GM19463 (cell line): Measurements from ENCODE around the gene NCF4.
A peak's percentile ranks its signal among the peaks of the same experiment; 100 is the strongest.

Experiments used
- ATAC-seq: cut with Tn5 transposase; IDR thresholded peaks from one replicate; pipeline ENCODE4 v1.9.1; 2021; ENCODE audit warnings: mild to moderate bottlenecking, moderate library complexity; ENCODE audit not compliant: unreplicated experiment

NCF4 gene

DNA sequence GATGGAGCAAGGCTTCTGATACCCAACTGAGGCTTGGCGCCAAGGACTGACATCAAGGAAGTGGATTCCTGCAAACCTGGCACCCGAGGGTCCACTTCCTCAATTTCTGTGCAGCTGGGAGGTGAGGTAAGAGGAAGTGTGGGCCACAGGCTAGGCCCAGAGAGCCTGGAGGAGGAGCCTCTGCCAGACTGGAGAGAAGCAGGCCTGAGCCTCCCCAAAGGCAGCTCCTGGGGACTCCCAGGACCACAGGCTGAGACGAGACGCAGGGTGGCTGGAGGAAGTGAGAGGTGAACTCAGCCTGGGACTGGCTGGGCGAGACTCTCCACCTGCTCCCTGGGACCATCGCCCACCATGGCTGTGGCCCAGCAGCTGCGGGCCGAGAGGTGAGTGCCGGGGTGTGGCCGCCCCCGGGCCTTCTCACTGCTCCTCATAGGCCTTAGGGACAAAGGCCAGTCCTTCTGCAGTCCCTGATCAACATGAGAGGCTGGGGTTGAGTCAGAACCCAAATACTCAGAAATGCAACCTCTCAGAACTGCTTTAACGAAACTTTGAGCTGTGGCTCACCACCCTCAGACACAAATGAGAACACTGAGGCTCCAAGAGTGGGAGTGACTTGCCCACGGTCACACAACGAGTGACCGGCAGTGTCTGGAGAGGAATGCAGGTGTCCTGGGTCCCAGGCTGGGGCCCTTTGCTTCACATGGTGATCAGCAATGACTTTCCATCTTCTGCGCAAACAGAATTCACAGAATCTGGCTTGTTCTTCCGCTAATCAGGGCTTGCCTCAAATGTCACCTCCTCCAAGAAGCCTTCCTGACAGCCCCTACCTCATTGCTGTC, at the start of gene NCF4:
Gene NCF4, plus strand, starts transcription at position 186 of the 839 bp plus-strand sequence. Its CDS starts 166 bp downstream, at position 352.
- peak; percentile 76 for ATAC-seq

DNA sequence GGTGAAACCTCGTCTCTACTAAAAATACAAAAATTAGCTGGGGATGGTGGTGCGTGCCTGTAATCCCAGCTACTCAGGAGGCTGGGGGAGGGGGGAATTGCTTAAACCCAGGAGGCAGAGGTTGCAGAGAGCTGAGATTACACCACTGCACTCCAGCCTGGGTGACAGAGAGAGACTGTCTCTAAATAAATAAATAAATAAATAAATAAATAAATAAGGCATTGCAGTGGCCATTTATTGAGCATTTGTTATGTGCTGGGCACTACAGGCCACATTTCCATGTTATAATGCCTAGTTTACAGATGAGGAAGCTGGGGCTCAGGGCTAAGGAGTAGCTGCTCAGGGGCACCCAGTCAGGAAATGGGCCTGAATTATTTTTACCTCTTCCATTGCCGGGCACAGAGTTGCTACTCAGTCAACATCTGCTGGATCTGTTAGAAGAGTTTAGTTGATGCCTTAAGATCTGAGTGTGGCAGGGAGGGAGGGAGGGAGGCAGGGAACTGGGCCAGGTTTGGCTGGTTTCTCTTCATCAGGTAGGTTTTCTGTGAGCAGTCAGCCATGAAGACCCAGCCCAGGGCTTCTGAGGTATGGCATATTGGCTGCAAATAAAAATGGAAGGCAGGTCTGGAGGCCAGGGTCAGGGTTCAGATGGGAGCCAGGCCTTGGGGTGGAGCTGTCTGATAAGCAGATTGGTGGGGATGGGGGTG, 49.6 kb upstream of the NCF4 start:
- ATAC-seq, result no peak

DNA sequence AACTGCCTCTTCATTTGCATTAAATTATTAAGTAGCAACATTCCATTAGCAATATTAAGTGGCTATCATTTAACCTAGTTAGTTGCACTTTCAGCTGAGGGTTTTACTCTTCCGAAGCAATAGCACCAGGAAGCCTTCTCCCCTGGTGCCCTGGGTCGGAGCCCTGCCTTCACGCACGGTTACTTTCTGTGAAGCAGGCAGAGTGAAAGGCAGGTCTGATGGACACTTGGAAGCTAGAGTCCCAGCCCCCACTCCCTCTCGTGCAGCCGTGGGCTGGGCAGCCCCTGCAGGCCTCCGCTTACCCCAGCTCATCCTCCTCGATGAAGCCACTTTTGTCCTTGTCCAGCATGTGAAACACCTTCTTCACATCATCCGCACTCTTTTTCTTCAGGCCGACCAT, 46.0 kb upstream of the NCF4 start:
- ATAC-seq, result no peak

DNA sequence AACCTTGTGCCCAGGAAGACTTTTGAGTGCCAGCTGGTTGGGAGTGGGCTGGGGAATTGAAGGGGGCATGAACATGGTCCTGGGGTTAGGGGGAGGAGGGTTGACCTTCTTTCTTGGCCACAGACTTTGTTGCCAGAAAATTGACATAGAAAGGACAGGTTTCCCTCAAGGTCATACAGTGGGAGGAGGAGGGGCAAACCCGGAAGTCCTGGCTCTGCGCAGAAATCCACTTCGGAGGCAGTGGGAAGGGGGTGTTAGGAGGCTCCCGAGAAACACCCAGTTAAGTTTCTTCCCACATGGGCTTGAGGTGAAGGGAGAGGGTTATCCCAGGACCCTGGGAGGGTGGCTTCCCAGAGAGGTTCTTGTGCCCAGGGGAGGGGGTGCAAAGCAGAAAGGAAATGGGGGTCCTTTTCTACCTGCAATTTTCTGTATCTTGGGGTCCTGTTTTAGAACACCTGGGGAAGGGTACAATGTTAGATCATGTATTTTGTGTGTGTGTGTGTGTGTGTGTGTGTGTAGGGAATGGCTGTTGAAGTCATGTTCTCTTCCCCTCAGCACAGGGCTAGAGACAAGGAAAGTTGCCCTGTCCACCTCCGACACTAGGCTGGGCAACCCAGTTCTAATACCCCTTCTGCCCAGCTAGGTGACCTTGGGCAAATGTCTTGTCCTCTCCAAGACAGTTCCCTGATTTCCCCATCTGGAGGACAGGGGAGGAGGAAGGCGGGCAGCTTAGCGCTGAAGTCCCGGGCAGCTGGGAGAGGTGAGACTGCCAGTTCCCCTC, 45.1 kb upstream of the NCF4 start:
- no peak for ATAC-seq

DNA sequence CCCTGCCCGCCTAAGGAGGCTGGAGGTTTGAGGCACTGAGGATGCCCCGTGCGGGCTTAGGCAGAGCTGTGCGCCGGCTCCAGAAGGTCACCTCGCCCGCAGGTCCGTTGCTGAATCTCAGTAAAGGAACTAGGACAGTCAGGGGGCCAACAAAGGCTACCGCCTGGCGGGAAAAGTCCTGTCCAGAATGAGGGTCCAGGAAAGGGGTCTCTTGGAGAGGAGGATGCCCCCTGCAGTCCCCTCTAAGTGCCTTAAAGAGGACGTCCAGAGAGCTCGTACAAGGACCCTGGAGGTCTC, 44.5 kb upstream of the NCF4 start:
- no peak for ATAC-seq

DNA sequence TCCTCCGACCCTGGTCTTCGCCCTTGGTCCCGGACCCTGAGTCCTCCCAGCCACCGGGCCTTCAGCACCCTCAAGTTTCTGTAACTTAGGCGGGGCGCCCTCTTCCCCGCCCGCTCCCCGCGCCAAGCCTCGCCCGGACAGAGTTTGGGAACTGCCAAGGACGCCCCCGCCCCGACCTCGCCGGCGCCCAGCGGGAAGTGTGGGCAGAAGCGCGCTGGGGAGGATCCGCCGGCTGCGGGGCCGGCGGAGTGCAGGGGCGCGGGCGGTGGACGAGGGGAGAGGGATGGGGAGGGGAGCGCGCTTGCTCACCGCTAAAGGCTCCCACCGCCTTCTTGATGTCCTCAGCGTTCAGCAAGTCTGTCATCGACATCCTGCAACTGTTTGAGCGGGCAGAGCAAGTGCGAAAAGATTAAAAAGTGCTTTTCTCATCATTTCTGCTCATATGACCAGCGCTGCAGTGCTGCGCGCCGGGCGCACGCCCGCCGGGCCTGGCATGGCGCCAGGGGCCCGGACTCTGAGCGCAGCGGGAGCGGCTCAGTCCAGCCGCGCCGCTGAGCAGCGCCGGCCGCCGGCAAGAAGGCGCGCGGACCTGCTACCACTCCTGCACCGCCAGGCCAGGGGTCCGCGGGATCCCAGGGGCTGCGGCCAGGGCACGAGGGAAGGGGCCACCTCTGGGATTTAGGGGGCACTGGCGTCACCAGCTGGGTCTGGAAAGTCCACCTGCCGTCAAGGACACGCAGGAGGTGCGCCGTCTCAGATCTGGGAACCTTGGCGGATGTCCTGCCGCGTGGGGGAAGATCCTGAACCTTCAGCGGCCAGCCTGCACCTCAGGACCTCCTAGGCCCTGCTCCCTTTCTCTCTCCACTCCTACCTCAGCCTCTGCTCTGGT, 43.9 kb upstream of the NCF4 start, which contains the start of gene PVALB:
Gene PVALB, minus strand, starts transcription at position 400 of the 889 bp plus-strand sequence. Its CDS starts 30 bp downstream, at position 370.
- ATAC-seq, result no peak

DNA sequence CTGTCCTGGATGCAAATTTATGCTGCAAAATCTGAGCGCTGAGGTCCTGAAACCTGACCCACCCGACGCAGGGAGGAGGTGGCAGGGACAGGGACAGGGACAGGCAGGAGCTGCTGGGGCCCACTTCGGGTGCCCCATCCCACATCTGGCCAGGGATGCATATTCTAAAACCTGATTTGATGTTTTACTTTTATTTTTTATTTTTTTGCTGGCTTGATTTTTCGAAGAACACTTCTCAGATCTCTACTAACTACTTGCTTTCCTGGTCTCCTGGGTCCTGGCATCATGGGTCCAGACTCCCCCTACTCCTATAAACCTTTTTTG, 43.3 kb upstream of the NCF4 start:
- no peak for ATAC-seq

DNA sequence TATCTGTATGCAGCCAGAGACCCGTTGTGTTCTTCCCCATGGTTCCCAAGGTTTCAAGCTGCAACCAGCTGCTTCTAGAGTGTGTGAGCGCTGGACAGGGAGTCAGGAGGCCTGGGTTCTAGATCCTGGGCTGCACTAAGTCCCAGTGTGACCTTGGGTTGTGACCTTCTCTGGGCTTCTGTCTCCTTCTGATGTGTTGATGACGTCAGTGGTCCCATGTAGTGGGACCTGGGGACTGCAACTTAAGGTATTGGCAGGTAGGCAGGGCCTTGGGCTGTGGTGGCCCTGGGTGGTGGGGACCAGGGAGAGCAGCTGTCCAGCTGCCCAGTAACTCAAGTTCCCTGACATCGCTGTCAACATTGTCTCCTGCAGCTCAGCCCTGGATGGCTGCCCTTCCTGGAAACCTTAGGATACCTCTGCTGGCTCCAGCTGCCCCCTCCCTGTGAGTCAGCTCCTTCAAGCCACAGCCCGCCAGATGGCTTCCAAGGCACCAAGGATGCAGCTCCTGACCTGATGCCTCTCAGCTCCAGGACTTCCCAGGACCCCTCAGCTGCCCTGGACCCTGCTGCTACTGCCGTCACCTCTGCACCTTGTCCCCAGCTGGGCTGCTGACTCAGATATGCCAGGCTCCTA, 42.7 kb upstream of the NCF4 start:
- no peak for ATAC-seq

DNA sequence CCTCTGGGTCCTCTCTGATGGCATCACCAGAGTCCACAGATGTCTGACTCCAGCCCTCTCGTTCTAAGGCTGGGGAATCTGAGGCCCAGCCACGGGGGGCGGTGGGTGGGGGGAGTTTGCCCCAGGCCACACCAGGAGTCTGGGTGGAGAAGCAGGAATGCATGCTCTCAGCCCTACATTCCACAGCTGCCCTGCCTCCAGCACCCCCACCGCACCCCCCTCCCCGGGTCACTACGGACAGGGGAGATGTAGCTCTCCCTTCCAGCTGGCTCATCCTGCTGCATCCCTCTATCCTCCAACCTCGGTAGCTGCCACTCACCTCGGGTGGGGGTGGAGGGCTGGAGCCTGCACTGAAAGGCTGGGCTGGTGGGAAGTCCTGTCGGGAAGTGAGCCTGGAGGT, 41.7 kb upstream of the NCF4 start:
- ATAC-seq, result no peak

DNA sequence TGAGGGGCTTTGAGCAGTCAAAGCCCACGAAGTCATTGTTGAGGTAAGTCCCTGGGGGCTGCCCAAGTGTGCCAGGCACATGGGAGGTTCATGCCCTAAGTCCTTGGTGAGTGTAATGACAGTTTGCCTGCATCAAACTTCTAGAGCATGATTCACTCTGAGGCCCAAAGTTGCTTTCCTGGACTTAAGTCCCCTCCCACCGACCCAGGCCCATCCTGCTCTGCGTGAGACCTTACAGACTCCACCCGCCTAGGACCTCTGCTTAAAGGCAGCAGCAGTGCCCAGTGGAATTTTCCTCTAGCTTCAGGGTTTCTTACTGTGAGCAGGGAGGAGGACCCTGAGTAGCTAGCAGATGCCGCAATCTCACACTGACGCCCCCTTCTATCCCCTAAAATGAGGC, 38.2 kb upstream of the NCF4 start:
- no peak for ATAC-seq

DNA sequence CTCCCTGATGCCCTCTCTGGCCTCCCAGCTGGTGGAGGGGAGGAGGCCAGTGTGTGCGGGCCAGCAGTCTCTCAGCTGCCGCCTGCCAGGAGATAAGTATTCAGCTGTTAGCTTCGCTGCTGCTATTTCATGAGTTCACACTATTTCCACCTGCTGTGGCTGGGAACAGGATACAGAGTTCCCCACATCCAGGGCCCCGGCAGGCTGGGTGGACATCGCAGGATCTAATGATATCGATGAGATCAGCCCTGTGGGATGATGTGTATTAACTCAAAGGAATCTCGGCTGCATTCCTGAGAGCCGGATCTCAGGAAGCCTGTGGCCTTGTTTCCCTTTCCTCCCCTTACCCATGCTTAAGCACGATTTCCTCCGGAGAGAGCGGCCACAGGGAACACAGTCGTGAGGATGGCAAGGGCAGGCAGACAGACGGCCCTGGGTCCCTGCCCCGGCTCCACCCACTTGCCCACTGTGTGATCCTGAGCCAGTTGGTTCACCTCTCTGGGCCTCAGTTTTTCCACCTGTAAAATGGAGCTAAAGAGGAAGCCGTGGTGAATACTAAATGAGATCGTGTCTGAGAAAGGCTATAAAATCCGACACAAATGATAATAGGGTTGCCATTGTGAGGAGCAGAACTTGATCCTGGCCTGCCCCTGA, 37.5 kb upstream of the NCF4 start:
- no peak for ATAC-seq

DNA sequence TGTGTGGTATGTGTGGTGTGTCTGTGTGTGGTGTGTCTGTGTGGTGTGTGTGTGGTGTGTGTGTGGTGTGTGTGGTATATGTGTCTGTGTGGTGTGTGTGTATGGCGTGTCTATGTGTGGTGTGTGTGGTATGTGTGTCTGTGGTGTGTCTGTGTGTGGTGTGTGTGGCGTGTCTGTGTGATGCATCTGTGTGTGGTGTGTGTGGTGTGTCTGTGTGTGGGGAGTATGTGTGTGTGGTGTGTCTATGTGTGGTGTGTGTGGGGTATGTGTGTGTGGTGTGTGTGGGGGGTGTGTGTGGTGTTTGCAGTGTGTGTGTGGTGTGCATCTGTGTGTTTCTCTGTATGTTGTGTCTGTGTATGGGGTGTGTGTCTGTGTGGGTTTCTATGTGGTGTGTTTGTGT, 36.2 kb upstream of the NCF4 start:
- ATAC-seq, result no peak

DNA sequence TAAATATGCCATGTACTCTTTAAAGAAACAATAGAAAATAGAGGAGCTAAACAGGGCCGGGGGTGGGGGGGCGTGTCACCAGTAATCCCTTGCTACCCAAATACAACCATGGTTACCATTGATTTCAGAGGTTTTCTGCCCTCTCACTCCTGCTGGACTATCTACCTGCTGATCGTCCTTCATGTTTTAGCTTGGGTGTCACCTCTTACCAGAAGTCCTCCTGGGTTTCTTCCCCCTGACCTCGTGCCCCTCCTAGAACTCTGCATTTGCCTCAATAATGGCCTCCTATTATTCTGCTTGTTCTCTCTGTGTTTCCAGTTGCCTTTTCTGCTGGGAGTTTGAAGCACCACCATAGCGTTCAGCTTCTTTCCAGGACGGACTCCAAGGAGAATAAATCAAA, 34.5 kb upstream of the NCF4 start:
- no peak for ATAC-seq

DNA sequence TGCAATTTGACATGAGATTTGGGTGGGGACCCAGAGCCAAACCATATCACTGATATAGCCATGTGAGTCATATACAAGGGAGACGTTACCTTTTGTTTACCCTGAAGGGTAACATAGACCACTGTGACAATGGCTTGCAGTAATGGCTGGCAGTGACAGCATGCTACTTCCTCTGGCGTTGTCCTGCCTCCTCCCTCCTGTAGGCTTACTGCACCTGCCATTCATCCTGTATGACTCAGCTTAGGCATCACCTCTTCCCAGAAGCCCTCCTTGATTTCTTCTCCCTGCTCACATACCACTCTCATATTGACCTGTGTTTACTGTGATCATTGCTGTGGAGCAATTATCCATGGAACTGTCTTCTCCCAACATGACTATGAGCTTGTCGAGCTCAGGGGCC, 32.0 kb upstream of the NCF4 start:
- ATAC-seq, result no peak

DNA sequence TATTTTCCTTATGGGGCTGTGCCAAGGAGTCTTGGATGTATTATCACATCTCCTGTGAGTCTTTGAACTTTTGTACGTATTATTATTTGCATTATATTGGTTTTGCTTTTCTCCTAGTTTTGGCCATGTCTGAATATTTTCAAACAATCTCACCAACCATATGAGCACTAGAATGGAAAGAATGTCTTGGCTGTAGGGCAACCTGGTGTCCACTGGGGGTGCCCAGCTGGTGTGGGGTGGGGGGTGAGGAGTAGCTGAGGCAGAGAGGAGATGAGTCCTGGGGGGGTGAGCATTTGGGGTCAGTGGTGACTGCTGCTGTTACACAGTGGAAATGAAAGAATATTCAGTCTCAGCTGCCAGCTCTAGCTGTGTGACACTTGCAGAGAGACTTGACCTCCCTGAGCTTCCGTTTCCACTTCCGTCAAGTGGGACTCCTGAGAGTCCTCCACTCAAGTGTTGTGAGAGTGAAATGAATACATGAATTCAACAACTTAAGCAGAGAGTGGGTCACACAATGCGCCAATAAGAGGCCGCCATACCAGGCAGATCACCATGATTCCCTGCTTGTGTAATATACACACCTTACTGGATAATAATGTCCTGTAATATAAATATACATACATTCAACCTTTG, 31.3 kb upstream of the NCF4 start:
- no peak for ATAC-seq

DNA sequence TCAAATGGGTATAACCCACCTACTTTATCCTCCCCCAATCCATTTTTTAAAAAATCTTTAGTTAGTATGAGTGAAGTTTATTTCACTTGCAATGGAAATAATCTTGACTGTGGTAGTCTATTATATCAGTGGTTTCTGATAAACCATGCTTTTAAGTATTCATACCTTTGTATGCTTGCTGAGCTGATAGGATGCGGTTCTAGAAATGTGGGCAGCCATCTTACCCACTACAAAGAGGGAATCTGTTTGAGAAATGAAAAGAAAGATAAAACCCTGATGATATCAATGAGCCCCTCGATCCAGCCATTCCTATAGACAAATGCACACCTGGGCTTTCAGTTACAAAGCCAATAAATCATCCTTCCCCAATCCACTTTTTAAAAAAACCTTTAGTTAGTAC, 30.2 kb upstream of the NCF4 start:
- ATAC-seq, result no peak

DNA sequence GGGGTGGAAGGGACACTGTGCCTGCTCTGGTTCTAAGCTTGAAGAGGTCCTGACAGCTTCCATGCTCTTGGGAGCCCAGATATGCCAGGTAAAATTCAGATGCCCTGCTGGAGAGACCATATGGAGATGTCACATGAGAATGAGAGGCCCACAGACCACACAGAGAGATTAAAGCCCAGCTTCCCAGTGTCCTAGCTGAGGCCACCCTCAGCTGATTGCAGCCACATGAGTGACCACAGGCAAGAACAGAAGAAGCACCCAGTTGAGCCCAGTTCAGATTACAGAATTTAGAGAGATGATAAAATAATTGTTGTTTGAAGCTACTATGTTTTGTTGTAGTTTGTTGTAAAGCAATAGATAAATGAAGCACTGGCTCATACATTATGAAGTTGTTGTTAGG, 29.6 kb upstream of the NCF4 start:
- no peak for ATAC-seq

DNA sequence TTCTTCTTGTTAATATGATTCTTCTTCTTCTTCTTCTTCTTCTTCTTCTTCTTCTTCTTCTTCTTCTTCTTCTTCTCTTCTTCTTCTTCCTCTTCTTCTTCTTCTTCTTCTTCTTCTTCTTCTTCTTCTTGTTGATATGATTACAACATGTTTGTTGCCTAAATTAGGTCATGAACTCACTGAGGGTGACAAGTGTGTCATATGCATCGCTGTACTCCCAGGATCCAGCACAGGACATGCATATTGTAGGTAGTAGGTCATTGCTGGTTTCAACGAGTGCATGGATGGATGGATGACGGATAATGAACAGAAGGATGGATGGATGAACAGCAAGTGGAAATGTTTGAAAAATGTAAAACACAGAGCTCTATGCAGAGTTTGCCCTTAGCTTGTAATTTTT, 29.1 kb upstream of the NCF4 start:
- no peak for ATAC-seq

DNA sequence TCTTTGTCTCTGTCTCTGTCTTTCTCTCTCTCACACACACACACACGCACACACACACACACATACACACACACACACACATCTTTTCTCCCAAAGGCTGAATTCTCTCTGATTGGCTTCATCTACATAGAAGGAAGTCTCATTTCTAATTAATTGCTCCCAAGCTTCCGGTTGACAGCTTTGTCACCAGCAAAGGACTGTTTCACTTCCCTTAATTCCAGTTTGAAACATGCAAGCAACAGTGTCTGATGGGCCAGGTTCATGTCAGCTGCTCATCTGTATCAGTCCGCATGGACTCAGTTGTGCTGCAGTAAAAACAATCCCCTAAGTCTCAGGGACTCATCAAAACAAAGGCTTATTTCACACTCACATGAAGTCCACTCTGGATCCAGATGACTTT, 27.7 kb upstream of the NCF4 start:
- no peak for ATAC-seq
